HepG2 (cell line): ENCODE results near the gene ENG. TPM values are rescaled to one million over a fixed set of nuclear protein-coding genes. Genes with fewer than 3 reads are reported as not detected.

Source experiments
- ATAC-seq: fragments of 200-7000 bp; cut with Tn5 transposase; 3 replicates; pipeline ENCODE4 v1.9.1; 2020; ENCODE audit warnings: mild to moderate bottlenecking, moderate library complexity
- BruUV-seq: library from RNA; stranded (reverse); fragments of 400-500 nt; replicated peaks from 2 replicates; lab custom pipeline; 2021; lab: Mats Ljungman, UMichigan
- CTCF ChIA-PET: fragments of 300-600 bp; formaldehyde crosslinking; extraction: SDS; loops from one replicate; lab custom pipeline; 2021; ENCODE audit warnings: low total read pairs, inconsistent platforms, low intra/inter-chr PET ratio; lab: Yijun Ruan, JAX
- POLR2A ChIA-PET: fragments of 350-600 bp; sonication (Branson Sonifier 250); formaldehyde crosslinking; loops from one replicate; lab custom pipeline; 2020; ENCODE audit warnings: antibody characterized with exemption, inconsistent platforms; lab: Yijun Ruan, JAX
- DNase-seq: peaks from one replicate; pipeline ENCODE4 v3.0.0-alpha.2; 2015; ENCODE audit warnings: low spot score
- FAIRE-seq: peaks from 3 replicates; lab custom pipeline; 2011; peaks lifted over from hg19 to GRCh38; lab: Jason Lieb, UNC
- H2AFZ ChIP-seq: one replicate; pipeline ENCODE4 v1.6.1; 2011; ENCODE audit warnings: low read length, inconsistent platforms
- H3K27ac ChIP-seq: fragments of 300-600 bp; 3 replicates; pipeline ENCODE4 v1.8.0; 2011; ENCODE audit warnings: mixed run types, mild to moderate bottlenecking, mixed read lengths, low read length, inconsistent platforms; ENCODE audit not compliant: insufficient read depth; ENCODE audit errors: extremely low read length
- H3K27me3 ChIP-seq, 2 experiments: fragments of 200-600 bp in 1 of 2; 2 replicates in 1 of 2; 3 replicates in 1 of 2; pipeline versions ENCODE4 v1.6.0 to v1.8.0; 2011; ENCODE audit warnings: low read length in 2 of 2, mild to moderate bottlenecking in 2 of 2, moderate library complexity in 2 of 2, inconsistent platforms in 1 of 2; ENCODE audit not compliant: insufficient read depth in 2 of 2, control insufficient read depth in 1 of 2
- H3K36me3 ChIP-seq, 2 experiments: fragments of 200-600 bp in 1 of 2; replicated peaks in 1 of 2; 2 replicates in 1 of 2; 3 replicates in 1 of 2; pipeline versions ENCODE4 v1.5.1 to v1.8.0; 2011; ENCODE audit warnings: low read length in 2 of 2, inconsistent platforms in 1 of 2; ENCODE audit not compliant: insufficient read depth in 2 of 2, control insufficient read depth in 1 of 2
- H3K4me1 ChIP-seq: 2 replicates; pipeline ENCODE4 v1.5.1; 2012; ENCODE audit warnings: low read length, inconsistent platforms; ENCODE audit not compliant: insufficient read depth
- H3K4me2 ChIP-seq: 2 replicates; pipeline ENCODE4 v1.6.0; 2011; ENCODE audit warnings: low read depth, low read length, inconsistent platforms
- H3K4me3 ChIP-seq, 3 experiments: fragments of 200-600 bp in 1 of 3; sonication (generic), shearing (Covaris generic) in 1 of 3; replicated peaks in 1 of 3; 2 replicates each; pipeline ENCODE4 v1.5.1; 2011 to 2016; ENCODE audit warnings: low read length in 3 of 3, inconsistent platforms in 2 of 3, low read depth in 2 of 3, mild to moderate bottlenecking in 2 of 3, control low read depth in 1 of 3, mixed read lengths in 1 of 3; ENCODE audit not compliant: insufficient read depth in 1 of 3
- H3K79me2 ChIP-seq: one replicate; pipeline ENCODE4 v1.6.1; 2011; ENCODE audit warnings: low read length, inconsistent platforms; ENCODE audit not compliant: insufficient read depth
- H3K9ac ChIP-seq: 2 replicates; pipeline ENCODE4 v1.6.0; 2011; ENCODE audit warnings: mild to moderate bottlenecking, low read depth, low read length, inconsistent platforms; ENCODE audit not compliant: insufficient read depth
- H3K9me3 ChIP-seq: 2 replicates; pipeline ENCODE4 v1.5.1; 2012; ENCODE audit warnings: mild to moderate bottlenecking, low read length
- H4K20me1 ChIP-seq: 2 replicates; pipeline ENCODE4 v1.6.0; 2011; ENCODE audit warnings: inconsistent platforms, mild to moderate bottlenecking, low read length, moderate library complexity; ENCODE audit not compliant: insufficient read depth
- ATM ChIP-seq: fragments of 450-650 bp; IDR thresholded peaks from 2 replicates; pipeline ENCODE4 v1.7.1; 2017; ENCODE audit warnings: mild to moderate bottlenecking, borderline replicate concordance
- CBFB ChIP-seq: sonication (generic); formaldehyde crosslinking; IDR thresholded peaks from 2 replicates; pipeline ENCODE4 v1.4.0; 2020; ENCODE audit warnings: missing genetic modification reagents
- CEBPB ChIP-seq: IDR thresholded peaks from 2 replicates; pipeline ENCODE4 v1.6.1; 2011; ENCODE audit warnings: low read depth, low read length, improper control_type of control experiment, borderline replicate concordance
- FOSL2 ChIP-seq: sonication (generic); formaldehyde crosslinking; IDR thresholded peaks from 2 replicates; pipeline ENCODE4 v1.4.0; 2020; ENCODE audit warnings: missing genetic modification reagents
- POLR2A ChIP-seq, 2 experiments: IDR thresholded peaks; 2 replicates each; pipeline ENCODE4 v1.6.1; 2011; ENCODE audit warnings: low read depth in 2 of 2, low read length in 2 of 2, mild to moderate bottlenecking in 1 of 2, moderate library complexity in 1 of 2; ENCODE audit not compliant: insufficient read depth in 1 of 2
- RBFOX2 ChIP-seq: fragments of 200-400 bp; formaldehyde crosslinking; IDR thresholded peaks from 2 replicates; pipeline ENCODE4 v1.6.1; 2017; ENCODE audit warnings: low read depth, mild to moderate bottlenecking, low read length
- SOX5 ChIP-seq: IDR thresholded peaks from 2 replicates; pipeline ENCODE4 v1.6.1; 2016; ENCODE audit warnings: borderline replicate concordance
- ZNF17 ChIP-seq: sonication (generic); formaldehyde crosslinking; IDR thresholded peaks from 2 replicates; pipeline ENCODE4 v1.5.0; 2020; ENCODE audit warnings: mild to moderate bottlenecking, missing genetic modification reagents
- ZNF180 ChIP-seq: sonication (generic); formaldehyde crosslinking; IDR thresholded peaks from 2 replicates; pipeline ENCODE4 v1.4.0; 2020; ENCODE audit warnings: low read depth, missing genetic modification reagents, borderline replicate concordance
- ZNF780A ChIP-seq: sonication (generic); formaldehyde crosslinking; IDR thresholded peaks from 2 replicates; pipeline ENCODE4 v1.8.0; 2022; ENCODE audit warnings: mild to moderate bottlenecking, missing genetic modification reagents, moderate library complexity
- ZNF879 ChIP-seq: sonication (generic); formaldehyde crosslinking; IDR thresholded peaks from 2 replicates; pipeline ENCODE4 v1.8.1; 2023; ENCODE audit warnings: missing genetic modification reagents
- WGBS: methylation state at CpG from one replicate; pipeline ENCODE4 v1.1.6; 2017; ENCODE audit warnings: low lambda C conversion rate; 5-methylcytosine and 5-hydroxymethylcytosine counted together
- in situ Hi-C: cut with HindIII; loops from 2 replicates; pipeline ENCODE4 v1.10.0; 2017; ENCODE audit warnings: low pct_unique_long_range_greater_than_20kb; ENCODE audit not compliant: extremely low pct_ligation_motif_present
- intact Hi-C: fragments of 100-400 bp; cut with micrococcal nuclease; formaldehyde crosslinking; loops from one replicate; pipeline ENCODE4 v1.10.0; 2022; ENCODE audit not compliant: unreplicated experiment
- polyA plus RNA-seq, 8 experiments: library from polyadenylated mRNA; depleted of rRNA in 3 of 8; stranded (reverse) in 7 of 8; unstranded in 1 of 8; fragments of >200 nt; fragmentation: Illumina TruSeq in 4 of 8; extraction: Trizol in 4 of 8; gene quantifications; 2 replicates each; pipeline versions ENCODE4 v1.2.1 to v1.2.3, GENCODE V29; 2011 to 2016; ENCODE audit warnings: low read depth in 4 of 8, missing spikeins in 1 of 8, mixed read lengths in 1 of 8; ENCODE audit not compliant: insufficient read depth in 1 of 8
- total RNA-seq, 5 experiments: library from RNA; depleted of rRNA; stranded (reverse); fragments of >200 nt; fragmentation: Illumina TruSeq; extraction: Trizol; gene quantifications; 2 replicates each; pipeline ENCODE4 v1.2.3, GENCODE V29; 2016; ENCODE audit warnings: low read depth in 1 of 5
- TF ChIP-seq, protein P1 (sequence below): IDR thresholded peaks from 2 replicates; pipeline ENCODE4 v1.6.1; 2016; ENCODE audit warnings: low read depth, control low read depth

ENG gene
- total and polyA plus RNA-seq, 2 of the 13 experiments (the other 11 are each of a cell fraction or from before 2014, with no cell fraction given), result 0.02 to 1.1 TPM

DNA sequence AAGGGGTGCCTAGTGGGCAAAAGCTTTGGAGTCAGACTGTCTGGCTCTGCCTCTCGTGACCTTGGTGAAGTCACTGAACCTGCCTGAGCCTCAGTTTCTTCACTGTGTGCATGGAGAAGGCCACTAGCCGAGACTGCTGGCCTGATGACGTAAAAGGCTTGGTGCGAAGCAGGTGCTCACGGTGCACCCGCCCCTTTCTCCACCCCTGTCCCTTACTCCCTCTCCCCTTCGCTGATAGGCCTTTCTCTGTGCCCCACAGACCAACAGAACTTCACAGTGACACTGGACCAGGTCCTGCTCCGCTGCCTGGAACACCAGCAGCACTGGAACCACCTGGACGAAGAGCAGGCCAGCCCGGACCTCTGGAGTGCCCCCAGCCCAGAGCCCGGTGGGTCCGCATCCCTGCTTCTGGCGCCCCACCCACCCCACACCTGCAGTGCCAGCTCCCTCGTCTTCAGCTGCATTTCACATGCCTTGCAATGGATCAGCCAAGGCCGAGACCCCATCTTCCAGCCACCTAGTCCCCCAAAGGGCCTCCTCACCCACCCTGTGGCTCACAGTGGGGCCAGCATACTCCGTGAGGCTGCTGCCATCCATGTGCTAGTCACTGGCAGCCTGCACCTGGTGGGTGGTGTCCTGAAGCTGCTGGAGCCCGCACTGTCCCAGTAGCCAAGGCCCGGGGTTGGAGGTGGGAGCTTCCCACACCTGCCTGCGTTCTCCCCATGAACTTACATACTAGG, 41.4 kb downstream of the ENG start:
- ChIA-PET POLR2A (interaction anchor here (0.7 kb wide), 1 partner anchor 12 kb away, joined by 3 read pairs; no protein-coding TSS in a partner anchor), CTCF (no interaction called here)
- H3K4me2 ChIP-seq, result no peak overlapping the region
- H4K20me1 ChIP-seq, result no peaks in the 10 kb centered on the region
- no peak overlapping the region for H3K4me3 ChIP-seq
- 96% methylated on average over 11 of the region's 19 CpGs for WGBS
- ATAC-seq (no peak), FAIRE-seq (no peak), DNase-seq (no peak)
- H2AFZ ChIP-seq, result no peak overlapping the region
- peak overlapping the region; percentile 38 for H3K27ac ChIP-seq
- H3K36me3 ChIP-seq, result peaks cover 12 to 37% of the 10 kb centered on the region in 2 experiments; a peak in 4 of 5 replicates
- no peaks in the 10 kb centered on the region for H3K27me3 ChIP-seq
- H3K9ac ChIP-seq, result 0 out of 2 replicates have a peak overlapping the region, but pooled peaks have one; percentile 22
- in situ Hi-C loops, result no loop called here
- no peaks in the 10 kb centered on the region for H3K9me3 ChIP-seq
- TF ChIP-seq ZNF180, result no peak
- TF ChIP-seq, protein P1, sequence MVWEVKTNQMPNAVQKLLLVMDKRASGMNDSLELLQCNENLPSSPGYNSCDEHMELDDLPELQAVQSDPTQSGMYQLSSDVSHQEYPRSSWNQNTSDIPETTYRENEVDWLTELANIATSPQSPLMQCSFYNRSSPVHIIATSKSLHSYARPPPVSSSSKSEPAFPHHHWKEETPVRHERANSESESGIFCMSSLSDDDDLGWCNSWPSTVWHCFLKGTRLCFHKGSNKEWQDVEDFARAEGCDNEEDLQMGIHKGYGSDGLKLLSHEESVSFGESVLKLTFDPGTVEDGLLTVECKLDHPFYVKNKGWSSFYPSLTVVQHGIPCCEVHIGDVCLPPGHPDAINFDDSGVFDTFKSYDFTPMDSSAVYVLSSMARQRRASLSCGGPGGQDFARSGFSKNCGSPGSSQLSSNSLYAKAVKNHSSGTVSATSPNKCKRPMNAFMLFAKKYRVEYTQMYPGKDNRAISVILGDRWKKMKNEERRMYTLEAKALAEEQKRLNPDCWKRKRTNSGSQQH (CRISPR knock-in tag), result no peak
- no peak for TF ChIP-seq ZNF17
- no peak for TF ChIP-seq CBFB
- no peak for TF ChIP-seq SOX5
- 0 out of 4 replicates have a peak, but pooled peaks of 1 of the 2 experiments have one; percentile 15 for TF ChIP-seq POLR2A (IDR thresholded peaks at IDR 0.05; ENCODE audit: insufficient read depth in 1 of 2, low read depth in 2 of 2, low read length in 2 of 2)
- intact Hi-C loops, result no loop called here
- no peaks in the 10 kb centered on the region for H3K79me2 ChIP-seq
- no TSS peak for BruUV-seq
- peaks cover 22% of the 10 kb centered on the region for H3K4me1 ChIP-seq

DNA sequence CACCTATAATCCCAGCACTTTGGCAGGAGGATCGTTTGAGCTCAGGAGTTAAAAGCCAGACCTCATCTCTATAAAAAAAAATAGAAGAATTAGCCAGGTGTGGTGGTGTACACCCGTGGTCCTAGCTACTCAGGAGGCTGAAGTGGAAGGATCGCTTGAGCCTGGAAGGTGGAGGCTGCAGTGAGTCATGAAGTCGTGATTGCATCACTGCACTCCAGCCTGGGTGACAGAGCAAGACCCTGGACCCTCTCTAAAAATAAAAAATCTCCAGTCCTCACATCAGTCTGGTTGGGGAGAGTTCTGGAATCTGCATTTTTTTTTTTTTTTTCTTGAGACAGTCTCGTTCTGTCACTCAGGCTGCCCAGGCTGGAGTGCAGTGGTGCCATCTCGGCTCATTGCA, 42.4 kb downstream of the ENG start:
- DNase-seq (no peak), ATAC-seq (no peak), FAIRE-seq (no peak)
- ChIA-PET CTCF (no interaction called here), POLR2A (interaction anchor here (0.6 kb wide), 1 partner anchor 91 kb away, joined by 4 read pairs; no protein-coding TSS in a partner anchor)
- Histone ChIP-seq H3K4me1 (peaks cover 22% of the 10 kb centered on the region), H3K27ac (no peak overlapping the region), H4K20me1 (no peaks in the 10 kb centered on the region), H3K4me3 (no peak overlapping the region), H2AFZ (no peak overlapping the region), H3K79me2 (no peaks in the 10 kb centered on the region), H3K9me3 (no peaks in the 10 kb centered on the region), H3K36me3 (peaks cover 14 to 46% of the 10 kb centered on the region in 2 experiments; a peak in 4 of 5 replicates), H3K4me2 (no peak overlapping the region), H3K9ac (no peak overlapping the region), H3K27me3 (no peaks in the 10 kb centered on the region)
- 91% methylated on average over 6 of the region's 6 CpGs for WGBS
- intact Hi-C loops, result no loop called here
- TF ChIP-seq CEBPB (peak; percentile 36; the same call in 1 of the 2 replicates), FOSL2 (CRISPR knock-in tag) (peak; percentile 46; the same call in 1 of the 2 replicates), ZNF879 (CRISPR knock-in tag) (no peak), ZNF780A (CRISPR knock-in tag) (no peak), RBFOX2 (no peak), ATM (no peak)
- in situ Hi-C loops, result no loop called here
- BruUV-seq, result no TSS peak
